ENCODE data around the gene ZNF391. TPM values are rescaled to one million over a fixed set of nuclear protein-coding genes. Genes with fewer than 3 reads are reported as not detected.

Gene ZNF391
- total RNA-seq, 3 donors from 2014 or later: 2.1 to 5.9 (median 5.2) TPM

GRCh38 chr6:27383481-27383880 lies 5.1 kb upstream of the ZNF391 start:
- no peak for DNase-seq (ENCODE audit: low spot score in 2 of 2)
- no peak overlapping the region for H3K4me3 ChIP-seq
- no peaks in the 10 kb centered on the region for H3K9me3 ChIP-seq
- H3K36me3 ChIP-seq: no peaks in the 10 kb centered on the region
- no peak overlapping the region for H3K27ac ChIP-seq
- H3K27me3 ChIP-seq: no peaks in the 10 kb centered on the region
- H3K4me1 ChIP-seq: no peaks in the 10 kb centered on the region
- TF ChIP-seq POLR2AphosphoS5 (IDR thresholded peaks at IDR 0.05) (no peak), POLR2A (IDR thresholded peaks at IDR 0.05) (no peak), CTCF (IDR thresholded peaks at IDR 0.05) (no peak)
- intact Hi-C loops (cut with DNase I; ENCODE audit: low total_unique reads): no loop called here

DNA sequence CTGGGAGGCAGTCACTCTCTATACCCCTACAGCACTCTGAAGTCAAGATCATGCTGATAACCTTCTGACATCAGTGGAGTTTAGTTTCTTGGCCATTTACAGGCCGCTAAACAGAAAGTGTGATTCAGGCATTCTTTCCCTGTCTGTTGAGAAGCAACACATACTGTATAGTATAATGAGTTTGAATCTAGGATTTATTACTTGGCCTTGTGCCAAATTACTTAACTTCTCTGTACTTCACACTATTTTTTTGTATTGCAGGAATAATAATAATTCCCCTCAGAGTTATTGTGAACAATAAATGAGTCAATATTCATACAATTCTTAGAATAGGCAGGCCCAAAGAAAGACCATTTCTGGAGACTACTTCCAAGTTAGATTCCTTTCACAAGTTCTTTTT lies 4.1 kb downstream of the ZNF391 start:
- H3K9me3 ChIP-seq: peaks cover 0 to 10% of the 10 kb centered on the region in 2 donors
- H3K4me1 ChIP-seq: no peaks in the 10 kb centered on the region
- intact Hi-C loops (cut with DNase I; ENCODE audit: low total_unique reads): no loop called here
- H3K27ac ChIP-seq: no peak overlapping the region
- no peaks in the 10 kb centered on the region for H3K27me3 ChIP-seq
- no peaks in the 10 kb centered on the region for H3K36me3 ChIP-seq
- no peak for DNase-seq (ENCODE audit: low spot score in 2 of 2)
- TF ChIP-seq POLR2AphosphoS5 (IDR thresholded peaks at IDR 0.05) (no peak), CTCF (IDR thresholded peaks at IDR 0.05) (no peak), POLR2A (IDR thresholded peaks at IDR 0.05) (no peak)
- no peak overlapping the region for H3K4me3 ChIP-seq

GRCh38 chr6:27394073-27394472 lies 5.5 kb downstream of the ZNF391 start:
- DNase-seq (ENCODE audit: low spot score in 2 of 2): no peak
- H3K9me3 ChIP-seq: peaks cover 0 to 12% of the 10 kb centered on the region in 2 donors
- TF ChIP-seq POLR2A (IDR thresholded peaks at IDR 0.05) (no peak), CTCF (IDR thresholded peaks at IDR 0.05) (no peak), POLR2AphosphoS5 (IDR thresholded peaks at IDR 0.05) (no peak)
- no peak overlapping the region for H3K27ac ChIP-seq
- H3K4me3 ChIP-seq: no peak overlapping the region
- intact Hi-C loops (cut with DNase I; ENCODE audit: low total_unique reads): no loop called here
- no peaks in the 10 kb centered on the region for H3K27me3 ChIP-seq
- H3K36me3 ChIP-seq: no peaks in the 10 kb centered on the region
- no peaks in the 10 kb centered on the region for H3K4me1 ChIP-seq

- no peaks in the 10 kb centered on the region for H3K36me3 ChIP-seq
- H3K27me3 ChIP-seq: no peaks in the 10 kb centered on the region
- H3K9me3 ChIP-seq: peaks cover 27 to 29% of the 10 kb centered on the region in 2 donors
- DNase-seq (ENCODE audit: low spot score in 2 of 2): no peak
- H3K4me3 ChIP-seq: no peak overlapping the region
- no peak overlapping the region for H3K27ac ChIP-seq
- TF ChIP-seq POLR2A (IDR thresholded peaks at IDR 0.05) (no peak), CTCF (IDR thresholded peaks at IDR 0.05) (no peak), POLR2AphosphoS5 (IDR thresholded peaks at IDR 0.05) (no peak)
- intact Hi-C loops (cut with DNase I; ENCODE audit: low total_unique reads): no loop called here
- H3K4me1 ChIP-seq: no peaks in the 10 kb centered on the region
These were observed 12.5 kb downstream of the ZNF391 start for GRCh38 chr6:27400877-27401642.

GRCh38 chr6:27406085-27406484 lies 17.5 kb downstream of the ZNF391 start:
- Histone ChIP-seq H3K9me3 (peaks cover 6 to 14% of the 10 kb centered on the region in 2 donors), H3K27me3 (no peaks in the 10 kb centered on the region), H3K4me3 (no peak overlapping the region), H3K27ac (no peak overlapping the region), H3K36me3 (no peaks in the 10 kb centered on the region), H3K4me1 (no peaks in the 10 kb centered on the region)
- DNase-seq (ENCODE audit: low spot score in 2 of 2): no peak
- no peak for TF ChIP-seq POLR2AphosphoS5 (IDR thresholded peaks at IDR 0.05)
- TF ChIP-seq POLR2A (IDR thresholded peaks at IDR 0.05): no peak
- TF ChIP-seq CTCF (IDR thresholded peaks at IDR 0.05): no peak
- intact Hi-C loops (cut with DNase I; ENCODE audit: low total_unique reads): no loop called here
